ENCODE results near the gene TYW5. TPM values are rescaled to one million over a fixed set of nuclear protein-coding genes. Genes with fewer than 3 reads are reported as not detected.

The TYW5 gene
- polyA plus RNA-seq, 1 of the 3 experiments (the other 2 are of a cell fraction): 3.6 TPM

GRCh38 chr2:199956062-199956380 is 730 bp upstream of the TYW5 start:
- TF ChIP-seq FOXJ3 (CRISPR knock-in tag; IDR thresholded peaks at IDR 0.05): no peak
- TF ChIP-seq, protein P1, sequence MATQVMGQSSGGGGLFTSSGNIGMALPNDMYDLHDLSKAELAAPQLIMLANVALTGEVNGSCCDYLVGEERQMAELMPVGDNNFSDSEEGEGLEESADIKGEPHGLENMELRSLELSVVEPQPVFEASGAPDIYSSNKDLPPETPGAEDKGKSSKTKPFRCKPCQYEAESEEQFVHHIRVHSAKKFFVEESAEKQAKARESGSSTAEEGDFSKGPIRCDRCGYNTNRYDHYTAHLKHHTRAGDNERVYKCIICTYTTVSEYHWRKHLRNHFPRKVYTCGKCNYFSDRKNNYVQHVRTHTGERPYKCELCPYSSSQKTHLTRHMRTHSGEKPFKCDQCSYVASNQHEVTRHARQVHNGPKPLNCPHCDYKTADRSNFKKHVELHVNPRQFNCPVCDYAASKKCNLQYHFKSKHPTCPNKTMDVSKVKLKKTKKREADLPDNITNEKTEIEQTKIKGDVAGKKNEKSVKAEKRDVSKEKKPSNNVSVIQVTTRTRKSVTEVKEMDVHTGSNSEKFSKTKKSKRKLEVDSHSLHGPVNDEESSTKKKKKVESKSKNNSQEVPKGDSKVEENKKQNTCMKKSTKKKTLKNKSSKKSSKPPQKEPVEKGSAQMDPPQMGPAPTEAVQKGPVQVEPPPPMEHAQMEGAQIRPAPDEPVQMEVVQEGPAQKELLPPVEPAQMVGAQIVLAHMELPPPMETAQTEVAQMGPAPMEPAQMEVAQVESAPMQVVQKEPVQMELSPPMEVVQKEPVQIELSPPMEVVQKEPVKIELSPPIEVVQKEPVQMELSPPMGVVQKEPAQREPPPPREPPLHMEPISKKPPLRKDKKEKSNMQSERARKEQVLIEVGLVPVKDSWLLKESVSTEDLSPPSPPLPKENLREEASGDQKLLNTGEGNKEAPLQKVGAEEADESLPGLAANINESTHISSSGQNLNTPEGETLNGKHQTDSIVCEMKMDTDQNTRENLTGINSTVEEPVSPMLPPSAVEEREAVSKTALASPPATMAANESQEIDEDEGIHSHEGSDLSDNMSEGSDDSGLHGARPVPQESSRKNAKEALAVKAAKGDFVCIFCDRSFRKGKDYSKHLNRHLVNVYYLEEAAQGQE (IDR thresholded peaks at IDR 0.05; ENCODE audit: low read depth, low read length): no peak
- no peak for TF ChIP-seq NRF1 (IDR thresholded peaks at IDR 0.05; ENCODE audit: low read depth, low read length)
- TF ChIP-seq NFIC (IDR thresholded peaks at IDR 0.05; ENCODE audit: borderline replicate concordance): no peak
- no peak for TF ChIP-seq RCOR1 (IDR thresholded peaks at IDR 0.05; ENCODE audit: low read length)
- TF ChIP-seq GATA2 (CRISPR knock-in tag; IDR thresholded peaks at IDR 0.05): no peak
- no peak for TF ChIP-seq JUND (IDR thresholded peaks at IDR 0.05)
- TF ChIP-seq TCF12 (IDR thresholded peaks at IDR 0.05): no peak
- TF ChIP-seq MAX (IDR thresholded peaks at IDR 0.05; ENCODE audit: low read depth): no peak
- TF ChIP-seq EZH2phosphoT487 (IDR thresholded peaks at IDR 0.05; ENCODE audit: borderline replicate concordance, low read depth): no peak
- TF ChIP-seq, protein P2, sequence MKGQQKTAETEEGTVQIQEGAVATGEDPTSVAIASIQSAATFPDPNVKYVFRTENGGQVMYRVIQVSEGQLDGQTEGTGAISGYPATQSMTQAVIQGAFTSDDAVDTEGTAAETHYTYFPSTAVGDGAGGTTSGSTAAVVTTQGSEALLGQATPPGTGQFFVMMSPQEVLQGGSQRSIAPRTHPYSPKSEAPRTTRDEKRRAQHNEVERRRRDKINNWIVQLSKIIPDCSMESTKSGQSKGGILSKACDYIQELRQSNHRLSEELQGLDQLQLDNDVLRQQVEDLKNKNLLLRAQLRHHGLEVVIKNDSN (IDR thresholded peaks at IDR 0.05; ENCODE audit: borderline replicate concordance, low read depth): no peak
- no peak for TF ChIP-seq RFX5 (IDR thresholded peaks at IDR 0.05; ENCODE audit: low read length)
- no peak for TF ChIP-seq GABPA (IDR thresholded peaks at IDR 0.05; ENCODE audit: low read depth)
- H3K4me3 ChIP-seq (ENCODE audit: low read depth in 2 of 2, low read length in 1 of 2): peak overlapping the region; percentile 98 to 99
- H3K9me2 ChIP-seq: no peaks in the 10 kb centered on the region
- no peak for DNase-seq
- CTCF ChIA-PET: no interaction called here
- peak overlapping the region; percentile 88 for H2AFZ ChIP-seq (ENCODE audit: low read depth)
- H3K4me2 ChIP-seq: peak overlapping the region; percentile 96
- H3F3A ChIP-seq (replicated peaks; ENCODE audit: insufficient read depth): peaks cover 11% of the 10 kb centered on the region
- H4K20me1 ChIP-seq (ENCODE audit: insufficient read depth): no peaks in the 10 kb centered on the region
- peak overlapping the region; percentile 90 for H3K9ac ChIP-seq
- POLR2A ChIA-PET: no interaction called here
- peaks cover 80% of the 10 kb centered on the region for H3K79me2 ChIP-seq (ENCODE audit: insufficient read depth)
- peaks cover 22 to 42% of the 10 kb centered on the region in 2 experiments for H3K36me3 ChIP-seq (replicated peaks in 1 of 2; ENCODE audit: control insufficient read depth in 1 of 2, insufficient read depth in 2 of 2, low read length in 1 of 2)
- H3K4me1 ChIP-seq (ENCODE audit: control insufficient read depth in 1 of 2, insufficient read depth in 2 of 2, low read depth in 1 of 2, low read length in 1 of 2): peaks cover 0 to 8% of the 10 kb centered on the region in 2 experiments; a peak in 2 of 4 replicates
- no peaks in the 10 kb centered on the region for H3K27me3 ChIP-seq (ENCODE audit: insufficient read depth)
- H3K27ac ChIP-seq (ENCODE audit: low read depth in 2 of 2, low read length in 1 of 2): peak overlapping the region; percentile 91 to 99
- H3K9me3 ChIP-seq: no peaks in the 10 kb centered on the region
- WGBS (ENCODE audit: low lambda C conversion rate): 2% methylated on average over 6 of the region's 10 CpGs

DNA sequence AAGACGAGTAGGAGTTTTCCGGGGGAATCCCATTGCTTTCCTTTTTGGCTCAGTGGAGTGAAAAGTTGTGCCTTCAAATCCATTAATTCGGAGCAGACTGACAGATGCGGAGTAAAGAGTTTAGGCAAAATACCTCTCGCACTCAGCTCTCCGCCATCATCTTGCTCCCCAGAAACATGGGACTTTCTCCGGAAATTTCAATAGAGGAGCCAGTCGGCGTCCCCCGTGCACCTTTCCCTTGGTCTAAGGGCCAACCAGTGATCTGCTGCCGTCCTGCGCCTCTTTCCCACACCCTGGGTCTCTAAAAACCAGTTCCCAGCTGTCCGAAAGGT is 318 bp downstream of the TYW5 start:
- Histone ChIP-seq H3K27ac (ENCODE audit: low read depth in 2 of 2, low read length in 1 of 2) (peak overlapping the region; percentile 91 to 99), H2AFZ (ENCODE audit: low read depth) (peak overlapping the region; percentile 88)
- POLR2A ChIA-PET: no interaction called here

More for the DNA sequence above, 318 bp downstream of the TYW5 start:
- Histone ChIP-seq H3K9ac (peak overlapping the region; percentile 90), H3K4me2 (peak overlapping the region; percentile 96), H3K4me3 (ENCODE audit: low read depth in 2 of 2, low read length in 1 of 2) (peak overlapping the region; percentile 98 to 99), H3K4me1 (ENCODE audit: control insufficient read depth in 1 of 2, insufficient read depth in 2 of 2, low read depth in 1 of 2, low read length in 1 of 2) (peaks cover 0 to 8% of the 10 kb centered on the region in 2 experiments; a peak in 2 of 4 replicates), H4K20me1 (ENCODE audit: insufficient read depth) (no peaks in the 10 kb centered on the region), H3K9me2 (no peaks in the 10 kb centered on the region), H3K79me2 (ENCODE audit: insufficient read depth) (peaks cover 90% of the 10 kb centered on the region), H3K27me3 (ENCODE audit: insufficient read depth) (no peaks in the 10 kb centered on the region), H3K36me3 (replicated peaks in 1 of 2; ENCODE audit: control insufficient read depth in 1 of 2, insufficient read depth in 2 of 2, low read length in 1 of 2) (peaks cover 12 to 42% of the 10 kb centered on the region in 2 experiments), H3F3A (replicated peaks; ENCODE audit: insufficient read depth) (peaks cover 11% of the 10 kb centered on the region), H3K9me3 (no peaks in the 10 kb centered on the region)
- DNase-seq: no peak
- TF ChIP-seq IRF3 (IDR thresholded peaks at IDR 0.05; ENCODE audit: low read depth, low read length) (no peak), RCOR1 (IDR thresholded peaks at IDR 0.05; ENCODE audit: low read length) (no peak), FOXJ3 (CRISPR knock-in tag; IDR thresholded peaks at IDR 0.05) (no peak), EZH2phosphoT487 (IDR thresholded peaks at IDR 0.05; ENCODE audit: borderline replicate concordance, low read depth) (no peak), ZBTB33 (IDR thresholded peaks at IDR 0.05; ENCODE audit: borderline replicate concordance, low read depth) (no peak)
- TF ChIP-seq, protein P3, sequence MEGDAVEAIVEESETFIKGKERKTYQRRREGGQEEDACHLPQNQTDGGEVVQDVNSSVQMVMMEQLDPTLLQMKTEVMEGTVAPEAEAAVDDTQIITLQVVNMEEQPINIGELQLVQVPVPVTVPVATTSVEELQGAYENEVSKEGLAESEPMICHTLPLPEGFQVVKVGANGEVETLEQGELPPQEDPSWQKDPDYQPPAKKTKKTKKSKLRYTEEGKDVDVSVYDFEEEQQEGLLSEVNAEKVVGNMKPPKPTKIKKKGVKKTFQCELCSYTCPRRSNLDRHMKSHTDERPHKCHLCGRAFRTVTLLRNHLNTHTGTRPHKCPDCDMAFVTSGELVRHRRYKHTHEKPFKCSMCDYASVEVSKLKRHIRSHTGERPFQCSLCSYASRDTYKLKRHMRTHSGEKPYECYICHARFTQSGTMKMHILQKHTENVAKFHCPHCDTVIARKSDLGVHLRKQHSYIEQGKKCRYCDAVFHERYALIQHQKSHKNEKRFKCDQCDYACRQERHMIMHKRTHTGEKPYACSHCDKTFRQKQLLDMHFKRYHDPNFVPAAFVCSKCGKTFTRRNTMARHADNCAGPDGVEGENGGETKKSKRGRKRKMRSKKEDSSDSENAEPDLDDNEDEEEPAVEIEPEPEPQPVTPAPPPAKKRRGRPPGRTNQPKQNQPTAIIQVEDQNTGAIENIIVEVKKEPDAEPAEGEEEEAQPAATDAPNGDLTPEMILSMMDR (IDR thresholded peaks at IDR 0.05): no peak
- CTCF ChIA-PET: interaction anchor here (1.4 kb wide), 1 partner anchor 33 kb away, joined by 3 read pairs; no protein-coding TSS in a partner anchor
- WGBS (ENCODE audit: low lambda C conversion rate): 2% methylated on average over 12 of the region's 13 CpGs
